GM12891 (cell line): ENCODE results near the gene LMAN2L.

ENCODE experiments used
- PAX5 ChIP-seq: IDR thresholded peaks from 2 replicates; pipeline ENCODE4 v1.6.1; 2011; ENCODE audit warnings: low read length, moderate library complexity, mild to moderate bottlenecking; ENCODE audit not compliant: insufficient read depth, severe bottlenecking
- POLR2A ChIP-seq: IDR thresholded peaks from 2 replicates; pipeline ENCODE4 v1.6.1; 2011; ENCODE audit warnings: low read depth, low read length, control low read depth
- POLR2AphosphoS5 ChIP-seq: IDR thresholded peaks from 2 replicates; pipeline ENCODE4 v1.6.1; 2011; ENCODE audit warnings: low read depth, low read length, control low read depth

- TF ChIP-seq PAX5 (no peak), POLR2A (no peak), POLR2AphosphoS5 (no peak)
Observed at GRCh38 chr2:96699621-96700020, 40.2 kb downstream of the LMAN2L start.
